HL-60 (cell line): ENCODE measurements around the gene UNC45A.

ENCODE experiments used
- CTCF ChIP-seq: IDR thresholded peaks from one replicate; pipeline ENCODE4 v1.5.1; 2011; ENCODE audit warnings: low read length, control low read depth, inconsistent platforms; ENCODE audit not compliant: insufficient read depth
- POLR2AphosphoS5 ChIP-seq: IDR thresholded peaks from 2 replicates; pipeline ENCODE4 v1.6.1; 2012; ENCODE audit warnings: low read depth
- REST ChIP-seq: IDR thresholded peaks from 2 replicates; pipeline ENCODE4 v1.6.1; 2012; ENCODE audit warnings: low read depth; ENCODE audit not compliant: insufficient replicate concordance

GRCh38 chr15:90903733-90904536 is 31.1 kb upstream of the UNC45A start:
- TF ChIP-seq CTCF (no peak), POLR2AphosphoS5 (no peak), REST (no peak)
